ENCODE data around the gene BCL6. TPM values are rescaled to one million over a fixed set of nuclear protein-coding genes. Genes with fewer than 3 reads are reported as not detected.
A peak's percentile ranks its signal among the peaks of the same experiment; 100 is the strongest.

The BCL6 gene
- total RNA-seq, 1 experiment from 2014 or later: 10.2 TPM

DNA sequence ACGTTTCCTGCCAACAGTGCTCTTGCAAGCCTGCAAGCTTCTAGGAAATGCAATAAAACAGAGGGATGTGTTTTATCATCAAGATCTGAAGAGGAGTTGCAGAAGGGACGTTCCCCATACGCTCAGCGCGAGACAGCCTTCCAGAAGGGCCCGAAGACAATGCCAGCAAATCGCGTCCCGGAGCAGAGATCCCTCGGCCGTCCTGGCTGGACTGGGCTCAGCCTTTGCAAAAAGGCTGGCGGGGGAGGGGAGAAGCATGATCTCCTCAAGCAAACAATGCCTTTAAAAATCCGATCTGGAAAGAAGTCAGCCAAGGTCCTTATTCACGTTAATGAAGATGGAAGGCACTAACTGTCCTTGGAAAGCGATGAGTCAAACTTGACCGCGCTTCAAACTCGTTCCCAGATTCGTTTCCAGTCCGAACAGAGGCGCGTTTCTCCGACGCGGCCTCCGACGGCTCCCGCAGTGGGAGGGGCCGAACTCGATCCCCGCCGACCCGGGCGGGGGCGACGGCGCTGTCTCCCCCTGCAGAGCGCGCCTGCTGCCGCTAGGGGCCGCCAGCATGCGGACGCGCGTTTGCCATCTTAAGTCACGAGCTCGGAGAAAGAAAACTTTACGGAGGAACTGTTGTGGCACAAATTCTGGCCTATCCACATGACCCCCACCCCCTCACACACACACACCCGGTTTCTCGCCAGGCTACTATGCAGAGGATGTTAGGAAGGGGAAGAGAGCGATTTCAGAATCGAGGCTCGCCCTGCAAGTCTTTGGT, 5.5 kb downstream of the BCL6 start:
- Mint-ChIP-seq H3K9me3 (no peaks in the 10 kb centered on the region), H3K36me3 (no peaks in the 10 kb centered on the region), H3K27ac (peak overlapping the region; percentile 92), H3K4me1 (peaks cover 48% of the 10 kb centered on the region), H3K27me3 (ENCODE audit: low read depth) (peaks cover 32% of the 10 kb centered on the region), H3K4me3 (peak overlapping the region; percentile 82)
- peak; percentile 85 for DNase-seq (ENCODE audit: low spot score)
- ChIA-PET POLR2A (interaction anchor here (0.6 to 4.6 kb wide), 9 partner anchors 9 to 1215 kb away, joined by 3 to 41 read pairs (median 4); partner anchors contain the start of gene LPP), CTCF (interaction anchor here (0.6 to 4.7 kb wide), 111 partner anchors 9 to 1493 kb away, joined by 3 to 132 read pairs (median 5); partner anchors contain the start of gene LPP)
- peak; percentile 29 for ATAC-seq
- TF ChIP-seq NR3C1 (CRISPR knock-in tag; conservative IDR thresholded peaks at IDR 0.05; ENCODE audit: low read depth) (no peak), FOXJ3 (CRISPR knock-in tag; IDR thresholded peaks at IDR 0.05; ENCODE audit: borderline replicate concordance) (no peak), NFYB (CRISPR knock-in tag; conservative IDR thresholded peaks at IDR 0.05; ENCODE audit: low read depth) (no peak), TCF7 (CRISPR knock-in tag; IDR thresholded peaks at IDR 0.05; ENCODE audit: low read depth) (no peak), RORB (CRISPR knock-in tag; IDR thresholded peaks at IDR 0.05) (no peak), PRRX2 (CRISPR knock-in tag; IDR thresholded peaks at IDR 0.05) (no peak), JAZF1 (CRISPR knock-in tag; IDR thresholded peaks at IDR 0.05) (no peak), SOX15 (CRISPR knock-in tag; IDR thresholded peaks at IDR 0.05) (no peak)
- TF ChIP-seq, protein P1, sequence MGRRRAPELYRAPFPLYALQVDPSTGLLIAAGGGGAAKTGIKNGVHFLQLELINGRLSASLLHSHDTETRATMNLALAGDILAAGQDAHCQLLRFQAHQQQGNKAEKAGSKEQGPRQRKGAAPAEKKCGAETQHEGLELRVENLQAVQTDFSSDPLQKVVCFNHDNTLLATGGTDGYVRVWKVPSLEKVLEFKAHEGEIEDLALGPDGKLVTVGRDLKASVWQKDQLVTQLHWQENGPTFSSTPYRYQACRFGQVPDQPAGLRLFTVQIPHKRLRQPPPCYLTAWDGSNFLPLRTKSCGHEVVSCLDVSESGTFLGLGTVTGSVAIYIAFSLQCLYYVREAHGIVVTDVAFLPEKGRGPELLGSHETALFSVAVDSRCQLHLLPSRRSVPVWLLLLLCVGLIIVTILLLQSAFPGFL (CRISPR knock-in tag; IDR thresholded peaks at IDR 0.05; ENCODE audit: borderline replicate concordance): no peak
- TF ChIP-seq, protein P2, sequence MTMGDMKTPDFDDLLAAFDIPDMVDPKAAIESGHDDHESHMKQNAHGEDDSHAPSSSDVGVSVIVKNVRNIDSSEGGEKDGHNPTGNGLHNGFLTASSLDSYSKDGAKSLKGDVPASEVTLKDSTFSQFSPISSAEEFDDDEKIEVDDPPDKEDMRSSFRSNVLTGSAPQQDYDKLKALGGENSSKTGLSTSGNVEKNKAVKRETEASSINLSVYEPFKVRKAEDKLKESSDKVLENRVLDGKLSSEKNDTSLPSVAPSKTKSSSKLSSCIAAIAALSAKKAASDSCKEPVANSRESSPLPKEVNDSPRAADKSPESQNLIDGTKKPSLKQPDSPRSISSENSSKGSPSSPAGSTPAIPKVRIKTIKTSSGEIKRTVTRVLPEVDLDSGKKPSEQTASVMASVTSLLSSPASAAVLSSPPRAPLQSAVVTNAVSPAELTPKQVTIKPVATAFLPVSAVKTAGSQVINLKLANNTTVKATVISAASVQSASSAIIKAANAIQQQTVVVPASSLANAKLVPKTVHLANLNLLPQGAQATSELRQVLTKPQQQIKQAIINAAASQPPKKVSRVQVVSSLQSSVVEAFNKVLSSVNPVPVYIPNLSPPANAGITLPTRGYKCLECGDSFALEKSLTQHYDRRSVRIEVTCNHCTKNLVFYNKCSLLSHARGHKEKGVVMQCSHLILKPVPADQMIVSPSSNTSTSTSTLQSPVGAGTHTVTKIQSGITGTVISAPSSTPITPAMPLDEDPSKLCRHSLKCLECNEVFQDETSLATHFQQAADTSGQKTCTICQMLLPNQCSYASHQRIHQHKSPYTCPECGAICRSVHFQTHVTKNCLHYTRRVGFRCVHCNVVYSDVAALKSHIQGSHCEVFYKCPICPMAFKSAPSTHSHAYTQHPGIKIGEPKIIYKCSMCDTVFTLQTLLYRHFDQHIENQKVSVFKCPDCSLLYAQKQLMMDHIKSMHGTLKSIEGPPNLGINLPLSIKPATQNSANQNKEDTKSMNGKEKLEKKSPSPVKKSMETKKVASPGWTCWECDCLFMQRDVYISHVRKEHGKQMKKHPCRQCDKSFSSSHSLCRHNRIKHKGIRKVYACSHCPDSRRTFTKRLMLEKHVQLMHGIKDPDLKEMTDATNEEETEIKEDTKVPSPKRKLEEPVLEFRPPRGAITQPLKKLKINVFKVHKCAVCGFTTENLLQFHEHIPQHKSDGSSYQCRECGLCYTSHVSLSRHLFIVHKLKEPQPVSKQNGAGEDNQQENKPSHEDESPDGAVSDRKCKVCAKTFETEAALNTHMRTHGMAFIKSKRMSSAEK (CRISPR knock-in tag; IDR thresholded peaks at IDR 0.05; ENCODE audit: borderline replicate concordance): no peak
- TF ChIP-seq, protein P3, sequence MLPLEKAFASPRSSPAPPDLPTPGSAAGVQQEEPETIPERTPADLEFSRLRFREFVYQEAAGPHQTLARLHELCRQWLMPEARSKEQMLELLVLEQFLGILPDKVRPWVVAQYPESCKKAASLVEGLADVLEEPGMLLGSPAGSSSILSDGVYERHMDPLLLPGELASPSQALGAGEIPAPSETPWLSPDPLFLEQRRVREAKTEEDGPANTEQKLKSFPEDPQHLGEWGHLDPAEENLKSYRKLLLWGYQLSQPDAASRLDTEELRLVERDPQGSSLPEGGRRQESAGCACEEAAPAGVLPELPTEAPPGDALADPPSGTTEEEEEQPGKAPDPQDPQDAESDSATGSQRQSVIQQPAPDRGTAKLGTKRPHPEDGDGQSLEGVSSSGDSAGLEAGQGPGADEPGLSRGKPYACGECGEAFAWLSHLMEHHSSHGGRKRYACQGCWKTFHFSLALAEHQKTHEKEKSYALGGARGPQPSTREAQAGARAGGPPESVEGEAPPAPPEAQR (CRISPR knock-in tag; IDR thresholded peaks at IDR 0.05): no peak
- TF ChIP-seq, protein P4, sequence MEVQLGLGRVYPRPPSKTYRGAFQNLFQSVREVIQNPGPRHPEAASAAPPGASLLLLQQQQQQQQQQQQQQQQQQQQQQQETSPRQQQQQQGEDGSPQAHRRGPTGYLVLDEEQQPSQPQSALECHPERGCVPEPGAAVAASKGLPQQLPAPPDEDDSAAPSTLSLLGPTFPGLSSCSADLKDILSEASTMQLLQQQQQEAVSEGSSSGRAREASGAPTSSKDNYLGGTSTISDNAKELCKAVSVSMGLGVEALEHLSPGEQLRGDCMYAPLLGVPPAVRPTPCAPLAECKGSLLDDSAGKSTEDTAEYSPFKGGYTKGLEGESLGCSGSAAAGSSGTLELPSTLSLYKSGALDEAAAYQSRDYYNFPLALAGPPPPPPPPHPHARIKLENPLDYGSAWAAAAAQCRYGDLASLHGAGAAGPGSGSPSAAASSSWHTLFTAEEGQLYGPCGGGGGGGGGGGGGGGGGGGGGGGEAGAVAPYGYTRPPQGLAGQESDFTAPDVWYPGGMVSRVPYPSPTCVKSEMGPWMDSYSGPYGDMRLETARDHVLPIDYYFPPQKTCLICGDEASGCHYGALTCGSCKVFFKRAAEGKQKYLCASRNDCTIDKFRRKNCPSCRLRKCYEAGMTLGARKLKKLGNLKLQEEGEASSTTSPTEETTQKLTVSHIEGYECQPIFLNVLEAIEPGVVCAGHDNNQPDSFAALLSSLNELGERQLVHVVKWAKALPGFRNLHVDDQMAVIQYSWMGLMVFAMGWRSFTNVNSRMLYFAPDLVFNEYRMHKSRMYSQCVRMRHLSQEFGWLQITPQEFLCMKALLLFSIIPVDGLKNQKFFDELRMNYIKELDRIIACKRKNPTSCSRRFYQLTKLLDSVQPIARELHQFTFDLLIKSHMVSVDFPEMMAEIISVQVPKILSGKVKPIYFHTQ (CRISPR knock-in tag; IDR thresholded peaks at IDR 0.05): no peak
- TF ChIP-seq, protein P5, sequence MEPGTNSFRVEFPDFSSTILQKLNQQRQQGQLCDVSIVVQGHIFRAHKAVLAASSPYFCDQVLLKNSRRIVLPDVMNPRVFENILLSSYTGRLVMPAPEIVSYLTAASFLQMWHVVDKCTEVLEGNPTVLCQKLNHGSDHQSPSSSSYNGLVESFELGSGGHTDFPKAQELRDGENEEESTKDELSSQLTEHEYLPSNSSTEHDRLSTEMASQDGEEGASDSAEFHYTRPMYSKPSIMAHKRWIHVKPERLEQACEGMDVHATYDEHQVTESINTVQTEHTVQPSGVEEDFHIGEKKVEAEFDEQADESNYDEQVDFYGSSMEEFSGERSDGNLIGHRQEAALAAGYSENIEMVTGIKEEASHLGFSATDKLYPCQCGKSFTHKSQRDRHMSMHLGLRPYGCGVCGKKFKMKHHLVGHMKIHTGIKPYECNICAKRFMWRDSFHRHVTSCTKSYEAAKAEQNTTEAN (CRISPR knock-in tag; IDR thresholded peaks at IDR 0.05): 0 out of 2 replicates have a peak, but pooled peaks have one; percentile 48
- TF ChIP-seq, protein P6, sequence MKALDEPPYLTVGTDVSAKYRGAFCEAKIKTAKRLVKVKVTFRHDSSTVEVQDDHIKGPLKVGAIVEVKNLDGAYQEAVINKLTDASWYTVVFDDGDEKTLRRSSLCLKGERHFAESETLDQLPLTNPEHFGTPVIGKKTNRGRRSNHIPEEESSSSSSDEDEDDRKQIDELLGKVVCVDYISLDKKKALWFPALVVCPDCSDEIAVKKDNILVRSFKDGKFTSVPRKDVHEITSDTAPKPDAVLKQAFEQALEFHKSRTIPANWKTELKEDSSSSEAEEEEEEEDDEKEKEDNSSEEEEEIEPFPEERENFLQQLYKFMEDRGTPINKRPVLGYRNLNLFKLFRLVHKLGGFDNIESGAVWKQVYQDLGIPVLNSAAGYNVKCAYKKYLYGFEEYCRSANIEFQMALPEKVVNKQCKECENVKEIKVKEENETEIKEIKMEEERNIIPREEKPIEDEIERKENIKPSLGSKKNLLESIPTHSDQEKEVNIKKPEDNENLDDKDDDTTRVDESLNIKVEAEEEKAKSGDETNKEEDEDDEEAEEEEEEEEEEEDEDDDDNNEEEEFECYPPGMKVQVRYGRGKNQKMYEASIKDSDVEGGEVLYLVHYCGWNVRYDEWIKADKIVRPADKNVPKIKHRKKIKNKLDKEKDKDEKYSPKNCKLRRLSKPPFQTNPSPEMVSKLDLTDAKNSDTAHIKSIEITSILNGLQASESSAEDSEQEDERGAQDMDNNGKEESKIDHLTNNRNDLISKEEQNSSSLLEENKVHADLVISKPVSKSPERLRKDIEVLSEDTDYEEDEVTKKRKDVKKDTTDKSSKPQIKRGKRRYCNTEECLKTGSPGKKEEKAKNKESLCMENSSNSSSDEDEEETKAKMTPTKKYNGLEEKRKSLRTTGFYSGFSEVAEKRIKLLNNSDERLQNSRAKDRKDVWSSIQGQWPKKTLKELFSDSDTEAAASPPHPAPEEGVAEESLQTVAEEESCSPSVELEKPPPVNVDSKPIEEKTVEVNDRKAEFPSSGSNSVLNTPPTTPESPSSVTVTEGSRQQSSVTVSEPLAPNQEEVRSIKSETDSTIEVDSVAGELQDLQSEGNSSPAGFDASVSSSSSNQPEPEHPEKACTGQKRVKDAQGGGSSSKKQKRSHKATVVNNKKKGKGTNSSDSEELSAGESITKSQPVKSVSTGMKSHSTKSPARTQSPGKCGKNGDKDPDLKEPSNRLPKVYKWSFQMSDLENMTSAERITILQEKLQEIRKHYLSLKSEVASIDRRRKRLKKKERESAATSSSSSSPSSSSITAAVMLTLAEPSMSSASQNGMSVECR (CRISPR knock-in tag; IDR thresholded peaks at IDR 0.05; ENCODE audit: borderline replicate concordance): peak; percentile 79; the same call in 1 of the 2 replicates
- TF ChIP-seq, protein P7, sequence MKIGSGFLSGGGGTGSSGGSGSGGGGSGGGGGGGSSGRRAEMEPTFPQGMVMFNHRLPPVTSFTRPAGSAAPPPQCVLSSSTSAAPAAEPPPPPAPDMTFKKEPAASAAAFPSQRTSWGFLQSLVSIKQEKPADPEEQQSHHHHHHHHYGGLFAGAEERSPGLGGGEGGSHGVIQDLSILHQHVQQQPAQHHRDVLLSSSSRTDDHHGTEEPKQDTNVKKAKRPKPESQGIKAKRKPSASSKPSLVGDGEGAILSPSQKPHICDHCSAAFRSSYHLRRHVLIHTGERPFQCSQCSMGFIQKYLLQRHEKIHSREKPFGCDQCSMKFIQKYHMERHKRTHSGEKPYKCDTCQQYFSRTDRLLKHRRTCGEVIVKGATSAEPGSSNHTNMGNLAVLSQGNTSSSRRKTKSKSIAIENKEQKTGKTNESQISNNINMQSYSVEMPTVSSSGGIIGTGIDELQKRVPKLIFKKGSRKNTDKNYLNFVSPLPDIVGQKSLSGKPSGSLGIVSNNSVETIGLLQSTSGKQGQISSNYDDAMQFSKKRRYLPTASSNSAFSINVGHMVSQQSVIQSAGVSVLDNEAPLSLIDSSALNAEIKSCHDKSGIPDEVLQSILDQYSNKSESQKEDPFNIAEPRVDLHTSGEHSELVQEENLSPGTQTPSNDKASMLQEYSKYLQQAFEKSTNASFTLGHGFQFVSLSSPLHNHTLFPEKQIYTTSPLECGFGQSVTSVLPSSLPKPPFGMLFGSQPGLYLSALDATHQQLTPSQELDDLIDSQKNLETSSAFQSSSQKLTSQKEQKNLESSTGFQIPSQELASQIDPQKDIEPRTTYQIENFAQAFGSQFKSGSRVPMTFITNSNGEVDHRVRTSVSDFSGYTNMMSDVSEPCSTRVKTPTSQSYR (CRISPR knock-in tag; IDR thresholded peaks at IDR 0.05): 0 out of 2 replicates have a peak, but pooled peaks have one; percentile 33

Measured in WTC11 (cell line).